GM21576 (cell line): ENCODE data around the gene HIVEP3.

Experiments
- ATAC-seq: cut with Tn5 transposase; IDR thresholded peaks from one replicate; pipeline ENCODE4 v1.9.1; 2021; ENCODE audit warnings: mild to moderate bottlenecking, moderate library complexity; ENCODE audit not compliant: unreplicated experiment

Gene HIVEP3

DNA sequence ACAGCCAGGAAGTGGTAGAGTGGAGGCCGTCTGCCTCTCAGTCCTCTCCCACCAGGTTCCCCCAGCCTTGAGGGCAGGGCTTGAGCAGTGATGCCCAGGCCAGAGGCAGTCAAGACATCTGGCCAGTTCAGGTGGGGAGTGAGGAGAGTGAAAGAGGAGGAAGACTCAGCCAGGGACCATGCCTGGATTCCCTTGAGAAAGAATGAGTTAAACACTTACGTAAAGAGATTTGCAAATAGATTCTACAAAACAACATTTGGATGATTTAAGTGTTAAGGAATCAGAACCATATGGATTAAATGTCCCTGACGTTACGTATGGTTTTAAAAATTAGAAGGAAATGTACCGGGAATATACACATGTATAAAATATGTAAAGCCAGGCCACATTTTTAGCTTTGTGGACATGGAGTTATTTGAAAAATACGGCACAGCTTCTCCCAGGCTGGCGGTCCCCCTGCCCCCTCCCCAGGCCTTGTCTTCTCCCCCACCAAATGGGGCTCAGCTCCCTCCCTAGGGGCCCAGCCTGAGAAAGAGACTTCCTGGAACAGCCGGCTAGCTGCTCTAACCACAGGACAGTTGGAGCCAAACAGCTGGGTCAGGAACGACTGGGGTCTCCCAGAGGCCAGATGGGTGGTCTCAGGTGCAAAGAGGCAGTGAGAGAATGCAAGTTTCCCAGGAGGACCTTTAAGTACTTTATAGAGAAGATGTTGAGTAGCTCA lies 245.9 kb downstream of the HIVEP3 start:
- ATAC-seq = no peak

DNA sequence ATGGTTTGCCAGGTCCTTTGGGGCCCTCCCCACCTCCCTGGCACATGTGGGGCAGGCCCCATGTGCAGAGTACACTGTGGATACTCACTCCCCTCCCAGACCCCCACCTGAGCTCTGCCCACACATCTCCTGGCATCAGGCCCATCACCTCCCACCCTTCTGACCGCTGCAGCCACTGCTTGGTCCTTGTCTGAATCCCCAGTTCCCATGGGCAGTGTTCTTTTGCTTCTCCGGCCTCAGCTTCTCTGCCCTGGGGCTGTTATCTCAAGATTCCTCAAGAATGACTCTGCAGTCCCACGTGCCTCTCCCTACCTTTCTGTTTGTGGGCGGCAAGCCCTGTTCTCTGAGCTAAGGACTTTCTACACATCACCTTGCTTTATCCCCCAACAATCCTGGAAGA lies 246.5 kb downstream of the HIVEP3 start:
- no peak for ATAC-seq

DNA sequence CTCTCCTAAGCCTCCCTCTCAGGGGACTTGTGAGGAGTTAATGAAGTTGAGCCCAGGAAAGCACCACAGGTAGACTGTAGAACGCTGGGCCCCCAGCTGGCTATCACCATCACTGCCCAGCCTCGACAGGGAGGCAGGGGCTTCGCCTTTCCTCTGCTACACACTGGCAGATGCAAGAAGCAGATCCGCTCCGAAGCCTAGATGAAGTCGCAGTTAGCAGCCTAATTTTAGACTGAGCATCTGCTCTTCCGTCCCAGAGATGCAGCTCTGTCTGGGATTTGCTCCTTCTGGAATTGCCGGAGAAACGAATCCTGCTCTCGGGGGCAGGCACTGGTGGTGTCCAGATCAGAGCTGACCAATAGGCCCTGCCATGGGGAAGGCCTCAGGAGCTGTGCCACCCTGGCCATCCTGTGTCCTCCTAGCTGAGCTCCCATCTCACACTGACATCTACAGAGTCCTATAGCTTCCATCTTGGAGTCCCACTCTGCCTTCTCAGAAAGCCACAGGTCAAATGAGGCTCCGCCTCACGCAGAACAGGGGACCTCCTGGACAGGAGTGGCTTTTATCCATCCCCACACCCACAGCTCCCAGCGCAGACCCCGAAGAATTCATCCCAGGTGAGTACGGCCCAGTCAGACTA lies 247.5 kb downstream of the HIVEP3 start:
- ATAC-seq = no peak

DNA sequence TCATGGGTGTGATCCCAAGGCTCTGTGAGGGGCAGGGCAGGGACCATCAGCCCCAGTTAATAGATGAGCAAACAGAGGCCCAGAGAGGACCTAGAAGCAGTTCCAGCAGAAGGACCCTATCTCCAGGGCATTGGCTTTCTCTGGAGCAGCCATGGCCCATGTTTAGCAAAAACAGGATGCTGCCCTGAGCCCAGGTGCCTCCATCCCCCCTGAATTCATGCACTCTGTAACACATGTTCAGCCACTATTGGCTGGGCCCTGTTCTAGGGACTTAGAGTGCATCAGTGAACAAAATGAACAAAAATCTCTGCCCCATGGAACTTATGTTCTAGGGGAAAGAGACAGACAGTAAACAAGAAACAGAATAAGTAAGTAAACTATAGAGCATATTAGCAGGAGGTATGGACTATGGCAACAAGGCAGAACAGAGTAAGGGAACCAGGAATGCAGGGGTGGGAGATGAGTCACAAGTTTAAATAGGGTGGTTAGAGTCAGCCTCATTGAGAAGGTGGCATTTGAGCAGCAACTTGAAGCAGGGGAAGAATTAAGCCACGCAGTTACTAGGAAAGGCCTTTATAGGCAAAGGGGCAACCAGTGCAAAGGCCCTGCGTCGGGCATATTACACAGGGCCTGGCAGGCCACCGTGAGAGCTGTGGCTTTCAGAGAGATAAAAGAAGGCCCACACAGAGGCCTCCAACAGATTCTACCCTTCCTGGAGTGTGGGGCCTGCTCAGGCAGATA lies 248.3 kb downstream of the HIVEP3 start:
- ATAC-seq = no peak

DNA sequence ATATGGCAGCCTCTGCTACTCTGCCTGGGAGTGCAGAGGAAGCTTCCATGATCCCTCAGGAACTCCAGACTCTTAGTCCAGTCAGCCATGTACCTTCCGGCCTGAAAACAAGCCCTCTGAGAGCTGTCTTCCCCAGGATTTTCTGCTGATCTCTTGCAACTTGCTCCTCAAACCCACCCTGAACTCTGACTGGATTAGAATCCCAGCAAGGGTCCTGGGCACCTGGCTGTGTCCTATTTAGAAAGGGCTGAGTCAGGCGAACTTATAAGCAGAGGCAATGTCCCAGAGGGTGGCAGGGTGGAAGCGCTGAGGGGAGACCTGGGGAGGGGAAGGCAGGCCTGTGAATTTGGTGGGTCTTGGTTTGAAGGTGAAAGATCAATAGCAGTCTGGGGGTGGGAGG lies 249.8 kb downstream of the HIVEP3 start:
- no peak for ATAC-seq

DNA sequence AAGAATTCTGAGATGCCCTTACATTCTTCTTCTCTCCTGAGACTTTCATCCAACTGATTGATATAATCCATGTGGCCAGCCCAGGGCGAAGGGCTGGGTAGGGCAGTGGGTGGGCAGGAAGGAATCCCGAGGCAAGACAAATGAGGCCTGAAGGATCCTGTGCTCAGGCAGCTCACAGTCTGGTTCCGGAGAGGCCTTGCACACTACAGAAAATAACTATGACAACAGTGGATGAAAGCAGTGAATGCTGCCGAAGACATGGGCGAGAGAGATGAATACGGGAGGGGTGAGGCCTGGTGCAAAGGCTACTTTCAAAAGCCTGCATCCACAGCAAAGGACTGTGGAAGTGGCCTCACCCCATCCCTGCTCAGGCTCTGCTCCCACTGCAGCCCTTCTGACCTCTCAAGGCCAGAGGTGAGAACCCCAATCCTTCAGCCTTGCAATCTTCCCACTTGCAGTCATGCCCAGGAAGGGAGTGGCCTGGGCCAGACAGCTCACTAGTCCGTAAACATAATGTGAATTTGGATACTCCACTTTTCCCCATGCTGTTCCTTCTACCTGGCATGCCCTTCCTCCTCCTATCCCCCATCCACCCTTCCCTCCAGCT lies 250.6 kb downstream of the HIVEP3 start:
- no peak for ATAC-seq

DNA sequence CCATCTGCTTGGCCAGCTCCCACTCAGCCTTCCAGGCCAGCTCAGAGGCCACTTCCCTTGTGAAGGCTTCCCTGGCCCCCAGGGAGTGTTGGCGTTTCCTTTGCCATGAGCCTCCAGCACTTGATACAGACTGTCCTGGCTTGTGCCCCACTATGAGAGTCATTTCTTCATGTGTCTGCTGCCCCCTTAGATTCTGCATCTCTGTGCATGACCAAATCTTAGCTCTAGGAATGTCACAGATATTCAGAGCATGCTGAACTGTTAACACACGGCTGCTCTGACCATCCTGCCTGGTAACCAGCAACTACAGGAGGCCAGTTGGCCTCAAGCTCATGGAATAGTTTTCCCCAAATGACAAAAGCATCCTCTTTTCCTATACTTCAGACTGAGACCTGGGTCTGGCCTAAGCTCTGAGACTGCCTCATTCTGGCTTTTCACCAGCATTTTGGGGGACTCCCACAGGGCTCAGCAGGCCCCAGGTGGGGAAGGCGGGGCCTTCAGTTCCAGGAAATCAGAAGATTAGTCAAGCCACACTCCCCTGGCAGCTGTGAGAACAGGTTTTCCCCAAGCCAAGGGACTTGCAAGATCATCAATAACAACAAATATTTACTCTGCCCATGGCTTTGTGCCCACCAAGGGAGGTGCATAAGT lies 251.6 kb downstream of the HIVEP3 start:
- ATAC-seq = peak; percentile 65

DNA sequence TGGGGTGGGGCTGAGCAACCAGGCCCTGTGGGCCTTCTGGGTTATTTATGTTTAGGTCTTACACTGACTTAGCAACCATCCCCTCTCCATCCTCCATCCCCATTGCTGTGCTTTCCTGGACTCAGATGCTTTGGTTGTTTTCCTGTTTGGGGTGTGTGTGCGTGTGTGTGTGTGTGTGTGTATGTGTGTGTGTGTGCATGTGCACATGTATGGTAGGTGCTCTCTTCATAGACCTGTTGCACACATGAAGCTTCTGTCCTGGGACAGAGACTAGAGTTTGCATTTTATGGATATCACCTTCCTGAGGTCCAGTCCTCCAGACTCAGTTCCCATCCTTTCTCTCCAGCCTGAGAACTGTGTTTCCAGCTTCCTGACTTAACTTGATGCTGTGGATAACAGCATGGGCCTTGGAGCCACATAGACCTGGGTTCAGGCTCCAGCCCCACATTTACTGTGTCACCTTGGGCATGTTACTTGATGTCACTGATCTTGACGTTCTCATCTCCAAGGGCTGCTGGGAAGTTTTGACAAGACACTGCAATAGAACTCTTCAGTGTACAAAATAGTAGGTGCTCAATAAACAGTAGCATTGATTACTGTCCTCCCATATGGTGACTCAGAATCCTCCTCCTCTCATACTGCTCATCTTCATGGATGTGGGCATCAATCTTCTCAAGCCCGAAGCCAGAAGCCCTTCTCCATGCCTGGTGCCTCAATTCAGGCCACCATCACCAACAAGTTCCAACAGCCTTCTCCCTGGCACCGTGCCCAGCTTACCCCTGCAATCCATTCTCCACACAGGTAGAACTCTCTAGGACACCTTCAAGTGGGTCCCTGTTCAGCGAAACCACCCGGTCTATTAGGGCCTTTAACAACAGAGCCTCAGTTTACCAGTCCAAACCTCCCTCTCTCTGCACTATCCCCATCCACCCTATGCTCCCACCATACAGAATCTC lies 252.5 kb downstream of the HIVEP3 start:
- no peak for ATAC-seq

DNA sequence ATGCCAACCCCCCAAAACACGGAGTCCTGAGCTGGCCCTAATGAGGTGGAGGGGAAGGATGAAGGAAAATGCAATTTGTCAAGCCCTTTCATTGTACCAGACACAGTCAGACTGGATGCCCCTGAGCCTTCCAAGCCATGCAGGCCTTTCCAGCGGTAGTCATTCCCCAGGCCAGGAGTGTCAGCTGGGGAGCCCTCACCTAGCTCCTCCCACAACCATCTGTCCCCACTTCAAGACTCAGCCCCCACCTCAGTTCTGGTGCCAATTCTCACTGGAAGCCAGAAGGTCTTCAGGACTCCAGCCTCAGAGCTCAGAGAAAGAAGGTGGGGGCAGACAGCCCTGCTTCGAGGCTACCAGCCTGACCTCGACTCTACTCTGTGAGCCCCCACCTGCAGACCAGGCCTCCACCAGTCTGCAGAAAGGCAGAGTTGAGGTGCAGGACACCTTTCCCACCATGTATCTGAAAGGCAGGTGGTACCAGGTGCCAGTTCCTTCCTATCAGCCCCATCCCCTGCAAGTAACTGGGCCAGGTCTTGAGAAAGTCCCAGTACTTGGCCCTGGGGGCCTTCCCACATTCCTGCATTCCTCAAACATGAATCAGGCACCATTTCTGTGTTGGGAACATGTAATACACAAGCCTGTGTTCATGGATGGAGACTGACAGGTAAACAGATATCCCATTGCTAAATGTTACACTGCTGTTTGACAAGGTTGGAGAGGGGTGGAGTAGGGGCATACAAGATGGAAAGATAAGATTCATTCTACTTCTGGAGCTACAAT lies 253.7 kb downstream of the HIVEP3 start:
- no peak for ATAC-seq

DNA sequence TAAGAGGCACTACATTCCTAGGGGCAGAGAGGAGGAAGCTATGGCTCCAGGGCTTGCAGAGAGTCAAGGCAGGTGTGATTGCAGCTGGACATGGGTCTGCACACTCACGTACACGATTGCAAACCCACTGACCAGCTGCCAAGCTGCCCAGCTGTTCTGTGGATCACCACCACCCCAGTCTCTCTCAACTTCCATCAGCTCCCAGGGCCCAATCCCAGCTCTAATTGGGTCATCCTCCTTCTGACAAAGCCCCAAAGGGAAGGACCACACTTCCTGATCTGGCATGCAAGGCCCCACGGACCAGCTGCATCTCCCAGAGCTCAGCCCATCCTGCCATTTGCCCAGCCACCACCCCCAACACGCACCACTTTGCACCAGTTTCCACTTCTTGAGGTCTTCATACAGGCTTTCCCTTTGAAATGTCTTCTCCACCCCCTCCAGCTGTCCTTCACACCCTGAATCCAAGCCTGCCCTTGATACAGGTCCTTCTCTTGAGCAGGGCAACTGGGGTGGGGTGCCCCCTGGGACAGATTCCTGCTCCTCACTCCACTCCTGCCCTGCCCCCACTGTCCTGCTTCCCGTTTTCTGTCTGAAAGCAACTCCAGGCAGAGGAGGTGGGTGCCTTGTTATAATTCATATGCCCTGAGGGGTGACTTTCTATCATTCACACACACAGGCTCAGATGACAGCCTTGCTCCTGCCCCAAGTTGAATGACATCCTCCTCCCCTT lies 254.9 kb downstream of the HIVEP3 start:
- no peak for ATAC-seq

DNA sequence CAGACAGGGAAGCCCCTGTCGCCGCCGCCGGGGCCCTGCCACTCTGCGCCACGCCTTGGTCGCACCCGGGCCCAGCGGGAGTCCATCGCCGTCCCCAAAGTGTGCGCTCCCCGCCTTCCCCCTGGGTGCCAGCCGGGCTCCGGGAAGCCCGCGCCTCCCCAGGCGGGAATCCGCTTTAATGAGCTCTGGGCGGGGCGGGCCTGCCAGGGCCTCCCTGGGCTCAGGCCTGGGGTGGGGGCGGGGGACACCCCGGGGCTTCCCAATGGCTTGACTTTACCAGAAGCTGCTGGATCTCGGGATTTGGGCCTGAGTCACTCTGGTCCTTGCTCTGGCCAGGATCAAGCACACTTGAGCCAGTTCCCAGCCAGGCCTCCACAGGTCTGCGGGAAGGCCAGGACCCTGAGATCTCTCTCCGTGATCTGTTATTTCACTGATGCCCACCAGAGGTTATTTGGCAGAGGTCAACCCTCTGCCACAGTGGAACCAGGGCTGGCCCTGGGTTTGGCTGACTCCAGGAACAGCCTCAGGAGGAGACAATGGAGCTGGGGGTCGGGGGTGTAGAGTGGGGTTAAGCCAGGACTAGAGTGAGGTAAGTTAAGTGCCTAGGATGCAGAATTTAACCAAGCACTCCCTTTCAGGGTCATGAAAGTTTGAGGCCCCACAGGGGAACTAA lies 255.8 kb downstream of the HIVEP3 start:
- no peak for ATAC-seq

DNA sequence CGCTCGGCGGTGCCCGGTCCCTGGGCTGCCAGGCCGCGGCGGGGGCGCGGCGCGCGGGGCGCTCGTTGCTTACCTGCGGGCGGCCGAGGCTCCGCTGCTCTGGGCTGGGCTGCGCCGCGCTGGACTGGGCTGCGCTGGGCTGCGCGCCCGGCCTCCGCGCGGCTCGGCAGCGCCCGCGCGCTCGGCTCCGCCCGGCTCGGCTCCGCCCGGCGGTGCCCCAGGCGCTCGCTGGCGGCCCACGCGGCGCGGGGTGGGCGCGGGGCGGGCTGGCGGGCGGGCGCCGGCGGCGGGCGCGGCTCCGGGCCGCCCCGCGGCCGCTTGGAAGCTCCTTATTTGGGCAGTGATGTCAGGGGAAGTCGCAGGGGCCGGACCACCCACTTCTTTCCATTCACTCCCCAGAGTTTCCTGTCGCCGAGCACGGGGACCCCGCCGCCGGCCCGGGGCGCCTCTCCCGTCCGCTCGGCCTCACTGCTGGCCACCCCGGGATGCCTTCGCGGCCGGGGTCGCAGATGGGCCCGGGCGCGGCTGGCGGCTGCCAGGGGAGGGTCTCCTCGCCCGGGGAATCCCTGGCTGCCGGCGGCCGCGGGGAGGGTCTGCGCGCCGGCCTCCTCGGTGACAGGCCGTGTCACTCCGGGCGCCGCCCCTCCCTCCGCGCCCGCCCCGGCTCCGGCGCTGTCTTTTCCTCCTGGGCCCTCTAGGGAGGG lies 256.5 kb downstream of the HIVEP3 start:
- peak; percentile 46 for ATAC-seq

DNA sequence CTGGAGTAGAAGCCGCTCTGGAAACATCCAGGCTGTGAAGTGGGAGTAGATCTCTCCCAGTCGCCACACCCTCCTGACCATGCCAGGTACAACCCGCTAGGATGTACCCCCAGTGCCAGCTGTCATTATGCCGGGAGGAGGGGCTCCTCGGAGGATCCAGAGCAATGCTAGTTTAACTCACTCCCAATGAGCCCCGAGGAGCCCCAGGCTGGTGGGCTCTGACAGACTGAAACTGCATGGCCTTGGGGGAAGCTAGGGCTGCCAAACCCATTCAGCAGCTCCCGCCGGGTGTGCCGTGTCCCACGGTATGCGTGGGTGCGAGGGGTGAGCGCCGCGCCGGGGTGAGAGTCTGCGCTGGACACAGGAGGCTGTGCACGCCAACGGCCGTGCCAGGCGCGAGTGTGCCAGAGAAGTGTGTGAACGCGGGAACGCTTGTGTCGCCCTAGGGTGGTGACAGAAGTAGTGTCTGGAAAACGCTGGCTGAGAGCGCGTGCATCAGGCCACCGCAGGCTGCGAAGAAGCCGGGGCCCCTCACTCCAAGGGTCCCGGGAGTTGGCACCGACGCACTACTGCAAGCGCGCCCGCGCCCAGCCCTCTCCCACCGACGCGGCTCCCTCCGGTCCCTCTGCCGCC lies 257.2 kb downstream of the HIVEP3 start:
- peak; percentile 12 for ATAC-seq

DNA sequence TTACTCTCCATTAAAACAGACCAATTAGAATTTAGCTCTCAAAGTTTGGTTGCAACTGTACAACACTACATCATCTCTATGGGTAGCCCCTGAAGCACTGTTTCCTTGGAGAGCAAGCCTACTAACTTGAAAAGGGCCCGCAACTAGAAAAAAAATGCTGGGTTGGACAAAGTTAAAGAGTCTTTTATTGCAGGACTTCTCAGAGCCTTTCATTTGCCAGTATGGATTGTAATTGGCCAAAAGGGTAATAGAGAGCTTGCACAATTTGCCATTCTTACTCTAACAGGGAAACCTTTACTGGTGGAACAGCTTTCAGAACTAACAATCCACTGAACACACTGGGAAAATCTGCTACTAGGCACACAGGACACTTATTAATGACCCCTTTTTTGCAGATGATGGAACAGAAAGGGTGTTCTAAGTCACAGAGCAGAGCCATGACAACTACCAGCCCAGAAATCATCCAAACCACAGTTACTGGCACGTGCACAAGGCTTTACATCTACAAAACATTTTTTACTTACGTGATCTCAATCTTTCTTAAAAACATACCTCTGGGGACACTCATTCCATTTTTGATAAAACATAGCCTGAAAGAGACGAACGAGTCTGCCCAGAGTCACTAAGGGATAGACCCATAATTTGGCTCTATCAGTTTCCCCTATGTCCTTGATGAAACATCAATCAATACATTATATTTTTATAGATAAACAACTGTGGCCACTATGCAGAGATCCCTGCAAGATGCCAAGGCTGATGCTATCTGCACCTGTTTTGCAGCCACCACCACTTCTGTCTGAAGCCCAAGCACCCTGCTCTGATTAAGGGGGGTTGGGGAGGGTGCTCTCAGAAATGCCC lies 257.9 kb downstream of the HIVEP3 start:
- no peak for ATAC-seq

DNA sequence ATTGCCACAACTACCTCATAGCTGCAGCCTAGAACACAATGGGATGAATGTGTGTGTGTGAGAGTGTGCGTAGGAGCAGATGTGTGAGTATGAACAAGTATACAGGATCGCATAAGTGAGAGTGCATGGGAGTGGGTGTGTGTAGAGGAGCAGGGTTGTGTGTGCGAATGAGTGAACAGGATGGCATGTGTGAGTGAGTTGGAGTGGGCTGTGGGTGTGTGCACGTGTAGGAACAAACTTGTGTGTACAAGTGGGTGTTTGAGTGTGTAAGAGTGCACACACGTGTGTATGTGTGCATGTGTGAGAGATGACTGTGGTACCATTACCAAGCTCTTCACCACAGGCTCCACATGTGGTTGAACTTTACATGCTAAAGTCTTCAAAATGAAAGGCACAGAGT lies 258.8 kb downstream of the HIVEP3 start:
- ATAC-seq = no peak

DNA sequence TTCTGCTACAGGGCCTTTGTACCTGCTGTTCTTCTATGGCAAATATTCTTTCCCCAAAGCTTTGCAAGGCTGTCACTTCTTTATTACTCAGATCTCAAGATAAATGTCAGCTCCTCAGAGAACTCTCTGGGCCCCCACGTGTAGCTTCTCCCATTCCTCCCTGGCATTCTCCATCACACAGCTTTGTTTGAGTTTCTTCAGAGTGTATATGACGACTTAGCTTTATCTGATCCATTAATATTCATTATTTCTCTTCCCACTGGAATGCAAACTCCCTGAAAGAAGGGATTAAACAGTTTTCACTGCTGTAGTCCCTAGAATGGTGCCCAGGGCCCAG lies 259.6 kb downstream of the HIVEP3 start:
- ATAC-seq = no peak
